Trophoblast cell (in vitro differentiated cells and primary cell): ENCODE measurements around the gene C1orf232.

Experiments
- DNase-seq, 2 donors: peaks; one replicate each; pipeline ENCODE4 v3.0.0-alpha.2; 2016
- H2AFZ ChIP-seq: 2 replicates; pipeline ENCODE4 v1.6.1; 2013; ENCODE audit warnings: low read length, moderate library complexity, mild to moderate bottlenecking; ENCODE audit not compliant: insufficient read depth, poor library complexity
- H2AK5ac ChIP-seq: 2 replicates; pipeline ENCODE4 v1.6.1; 2013; ENCODE audit warnings: mild to moderate bottlenecking, low read length
- H2BK120ac ChIP-seq: 2 replicates; pipeline ENCODE4 v1.6.1; 2013; ENCODE audit warnings: low read length, mild to moderate bottlenecking, moderate library complexity; ENCODE audit not compliant: insufficient read depth, poor library complexity
- H2BK12ac ChIP-seq: 2 replicates; pipeline ENCODE4 v1.6.1; 2013; ENCODE audit warnings: mild to moderate bottlenecking, low read length, moderate library complexity
- H2BK5ac ChIP-seq: 2 replicates; pipeline ENCODE4 v1.6.1; 2013; ENCODE audit warnings: low read length, low read depth, moderate library complexity, mild to moderate bottlenecking; ENCODE audit not compliant: poor library complexity
- H3K14ac ChIP-seq: 2 replicates; pipeline ENCODE4 v1.6.1; 2013; ENCODE audit warnings: mild to moderate bottlenecking, low read length
- H3K18ac ChIP-seq: 2 replicates; pipeline ENCODE4 v1.6.1; 2013; ENCODE audit warnings: mild to moderate bottlenecking, low read length
- H3K23ac ChIP-seq: 2 replicates; pipeline ENCODE4 v1.6.1; 2013; ENCODE audit warnings: low read length
- H3K27ac ChIP-seq: 2 replicates; pipeline ENCODE4 v1.5.1; 2013; ENCODE audit warnings: low read depth, mild to moderate bottlenecking, inconsistent platforms, low read length, moderate library complexity
- H3K27me3 ChIP-seq: 2 replicates; pipeline ENCODE4 v1.6.1; 2013; ENCODE audit warnings: inconsistent platforms, mild to moderate bottlenecking, low read length, moderate library complexity; ENCODE audit not compliant: insufficient read depth
- H3K36me3 ChIP-seq, 2 experiments: 1 replicate in 1 of 2; 2 replicates in 1 of 2; pipeline ENCODE4 v1.6.1; 2013; ENCODE audit warnings: low read length in 2 of 2, mild to moderate bottlenecking in 2 of 2, moderate library complexity in 1 of 2; ENCODE audit not compliant: insufficient read depth in 2 of 2, control insufficient read depth in 1 of 2
- H3K4ac ChIP-seq: 2 replicates; pipeline ENCODE4 v1.6.1; 2013; ENCODE audit warnings: low read depth, mild to moderate bottlenecking, low read length, moderate library complexity
- H3K4me1 ChIP-seq, 2 experiments: 1 replicate in 1 of 2; 2 replicates in 1 of 2; pipeline ENCODE4 v1.6.1; 2013; ENCODE audit warnings: low read length in 2 of 2, mild to moderate bottlenecking in 2 of 2, moderate library complexity in 1 of 2; ENCODE audit not compliant: insufficient read depth in 2 of 2, control insufficient read depth in 1 of 2
- H3K4me2 ChIP-seq: 2 replicates; pipeline ENCODE4 v1.6.1; 2013; ENCODE audit warnings: inconsistent platforms, mild to moderate bottlenecking, low read length, moderate library complexity
- H3K4me3 ChIP-seq: 2 replicates; pipeline ENCODE4 v1.5.1; 2013; ENCODE audit warnings: mild to moderate bottlenecking, low read depth, low read length, inconsistent platforms
- H3K79me1 ChIP-seq: one replicate; pipeline ENCODE4 v1.6.1; 2013; ENCODE audit warnings: low read length
- H3K79me2 ChIP-seq: 2 replicates; pipeline ENCODE4 v1.6.1; 2013; ENCODE audit warnings: low read length, mild to moderate bottlenecking; ENCODE audit not compliant: control insufficient read depth, insufficient read depth, poor library complexity
- H3K9ac ChIP-seq: 2 replicates; pipeline ENCODE4 v1.6.1; 2013; ENCODE audit warnings: mild to moderate bottlenecking, low read length
- H3K9me3 ChIP-seq: 2 replicates; pipeline ENCODE4 v1.6.1; 2013; ENCODE audit warnings: low read depth, mild to moderate bottlenecking, control low read depth, inconsistent platforms, low read length; ENCODE audit not compliant: insufficient read depth
- H4K12ac ChIP-seq: 2 replicates; pipeline ENCODE4 v1.6.1; 2013; ENCODE audit warnings: low read depth, mild to moderate bottlenecking, low read length, moderate library complexity
- H4K8ac ChIP-seq: 2 replicates; pipeline ENCODE4 v1.6.1; 2013; ENCODE audit warnings: low read depth, mild to moderate bottlenecking, low read length, moderate library complexity
- H4K91ac ChIP-seq: one replicate; pipeline ENCODE4 v1.6.1; 2013; ENCODE audit warnings: low read depth, mild to moderate bottlenecking, low read length, moderate library complexity
- WGBS: extraction: QIAGEN DNeasy Blood & Tissue Kit; methylation state at CpG from one replicate; pipeline ENCODE4 v1.1.7; 2013; ENCODE audit warnings: missing lambda C conversion rate; ENCODE audit not compliant: insufficient read length, insufficient coverage; ENCODE audit errors: extremely low coverage; 5-methylcytosine and 5-hydroxymethylcytosine counted together

C1orf232 gene

GRCh38 chr1:26210147-26210870 is 41.5 kb upstream of the C1orf232 start:
- Histone ChIP-seq H3K79me1 (no peaks in the 10 kb centered on the region), H3K79me2 (no peaks in the 10 kb centered on the region), H2AK5ac (no peak overlapping the region), H3K4me1 (no peaks in the 10 kb centered on the region), H3K23ac (no peak overlapping the region), H4K91ac (no peak overlapping the region), H3K18ac (no peak overlapping the region), H2BK12ac (no peak overlapping the region), H3K4me3 (no peak overlapping the region), H3K36me3 (no peaks in the 10 kb centered on the region), H3K14ac (no peak overlapping the region), H2BK120ac (no peak overlapping the region), H2AFZ (no peak overlapping the region), H4K8ac (no peak overlapping the region), H3K4me2 (no peak overlapping the region), H2BK5ac (no peak overlapping the region), H4K12ac (no peak overlapping the region), H3K9ac (no peak overlapping the region), H3K27me3 (no peaks in the 10 kb centered on the region), H3K9me3 (no peaks in the 10 kb centered on the region), H3K27ac (no peak overlapping the region), H3K4ac (no peak overlapping the region)
- no peak for DNase-seq
- no CpG with 5 or more reads among the region's 5 CpGs for WGBS

DNA sequence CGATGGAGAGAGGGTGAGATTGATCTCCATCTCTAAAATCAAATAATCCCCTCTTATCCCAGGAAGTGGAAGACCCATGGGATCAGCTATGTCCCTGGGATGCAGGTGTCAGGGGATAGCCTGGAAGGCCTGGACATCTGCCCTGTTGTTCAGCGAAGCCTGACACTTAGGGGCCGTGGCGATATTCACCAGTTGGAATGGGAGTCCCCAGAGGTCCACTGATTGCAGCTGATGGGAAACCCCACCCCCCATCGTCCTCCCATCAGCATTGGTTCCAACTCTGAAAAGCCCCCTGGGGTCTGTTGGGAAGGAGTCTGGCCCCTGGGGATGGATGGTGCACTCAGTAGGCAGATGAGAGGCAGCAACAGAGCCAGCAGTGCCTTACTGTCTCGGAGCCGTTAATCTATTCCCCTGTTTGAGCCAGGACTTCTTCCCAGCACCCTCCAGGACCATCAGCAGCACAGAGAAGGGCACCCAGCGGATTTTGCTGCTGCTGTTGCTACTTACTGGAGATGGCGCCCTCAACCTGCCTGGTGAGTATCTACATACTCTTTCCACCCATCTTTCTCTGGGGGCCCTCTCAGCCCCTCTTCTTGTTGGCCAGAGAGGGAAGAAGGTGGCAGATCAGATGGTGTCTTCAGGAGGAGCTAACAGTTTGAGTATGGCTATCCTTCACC is 35.0 kb upstream of the C1orf232 start:
- H2BK12ac ChIP-seq, result no peak overlapping the region
- H2BK120ac ChIP-seq, result no peak overlapping the region
- no peak overlapping the region for H2BK5ac ChIP-seq
- no peak overlapping the region for H3K23ac ChIP-seq
- no peaks in the 10 kb centered on the region for H3K27me3 ChIP-seq
- no peak overlapping the region for H3K27ac ChIP-seq
- H3K9ac ChIP-seq, result no peak overlapping the region
- no peak overlapping the region for H4K91ac ChIP-seq
- no peaks in the 10 kb centered on the region for H3K79me2 ChIP-seq
- H3K18ac ChIP-seq, result no peak overlapping the region
- H4K12ac ChIP-seq, result no peak overlapping the region
- no peak overlapping the region for H4K8ac ChIP-seq
- DNase-seq, result no peak
- no peak overlapping the region for H3K4me3 ChIP-seq
- no peak overlapping the region for H3K14ac ChIP-seq
- H3K79me1 ChIP-seq, result peaks cover 2% of the 10 kb centered on the region
- no peak overlapping the region for H3K4ac ChIP-seq
- H3K9me3 ChIP-seq, result no peaks in the 10 kb centered on the region
- no peak overlapping the region for H2AFZ ChIP-seq
- no peak overlapping the region for H2AK5ac ChIP-seq
- peaks cover 9% of the 10 kb centered on the region in 2 experiments for H3K4me1 ChIP-seq
- no CpG with 5 or more reads among the region's 9 CpGs for whole genome bisulfite sequencing
- no peak overlapping the region for H3K4me2 ChIP-seq
- H3K36me3 ChIP-seq, result no peaks in the 10 kb centered on the region

- no CpG with 5 or more reads among the region's 5 CpGs for WGBS
- no peaks in the 10 kb centered on the region for H3K27me3 ChIP-seq
- peaks cover 9% of the 10 kb centered on the region in 2 experiments for H3K4me1 ChIP-seq
- no peaks in the 10 kb centered on the region for H3K79me2 ChIP-seq
- no peak overlapping the region for H2BK12ac ChIP-seq
- H2AFZ ChIP-seq, result peak overlapping the region; percentile 23
- H2AK5ac ChIP-seq, result no peak overlapping the region
- no peak overlapping the region for H3K14ac ChIP-seq
- peaks cover 2% of the 10 kb centered on the region for H3K79me1 ChIP-seq
- no peak overlapping the region for H4K12ac ChIP-seq
- H3K4ac ChIP-seq, result no peak overlapping the region
- no peak overlapping the region for H3K23ac ChIP-seq
- no peak overlapping the region for H3K9ac ChIP-seq
- H4K8ac ChIP-seq, result no peak overlapping the region
- no peak for DNase-seq
- H3K18ac ChIP-seq, result no peak overlapping the region
- no peak overlapping the region for H3K4me3 ChIP-seq
- no peak overlapping the region for H3K27ac ChIP-seq
- H2BK120ac ChIP-seq, result no peak overlapping the region
- no peaks in the 10 kb centered on the region for H3K36me3 ChIP-seq
- no peak overlapping the region for H2BK5ac ChIP-seq
- H3K4me2 ChIP-seq, result no peak overlapping the region
- H4K91ac ChIP-seq, result no peak overlapping the region
- H3K9me3 ChIP-seq, result no peaks in the 10 kb centered on the region
Observed at GRCh38 chr1:26200413-26200812, 31.6 kb upstream of the C1orf232 start.

GRCh38 chr1:26197813-26198212 is 29.1 kb upstream of the C1orf232 start:
- Histone ChIP-seq H2AK5ac (no peak overlapping the region), H2BK12ac (no peak overlapping the region), H3K36me3 (no peaks in the 10 kb centered on the region), H3K23ac (no peak overlapping the region), H4K8ac (no peak overlapping the region), H2AFZ (no peak overlapping the region), H3K18ac (no peak overlapping the region), H3K4ac (no peak overlapping the region), H3K9me3 (no peaks in the 10 kb centered on the region), H3K4me1 (peaks cover 9% of the 10 kb centered on the region in 2 experiments), H3K79me2 (no peaks in the 10 kb centered on the region), H4K91ac (no peak overlapping the region), H3K9ac (no peak overlapping the region), H2BK5ac (no peak overlapping the region), H3K14ac (no peak overlapping the region), H3K4me2 (no peak overlapping the region), H3K27ac (no peak overlapping the region), H3K4me3 (no peak overlapping the region), H3K27me3 (no peaks in the 10 kb centered on the region), H4K12ac (no peak overlapping the region), H2BK120ac (no peak overlapping the region), H3K79me1 (peaks cover 2% of the 10 kb centered on the region)
- DNase-seq, result no peak
- WGBS, result no CpG with 5 or more reads among the region's 11 CpGs
